GM23248 (cell line): ENCODE results near the gene MANBA.

Experiments
- EZH2 ChIP-seq: fragments of 200-600 bp; sonication (generic); IDR thresholded peaks from 2 replicates; pipeline ENCODE4 v1.6.1; 2018; ENCODE audit warnings: antibody characterized with exemption, mild to moderate bottlenecking; ENCODE audit not compliant: insufficient read depth, poor library complexity, severe bottlenecking
- EZH2phosphoT487 ChIP-seq: fragments of 200-600 bp; sonication (generic); IDR thresholded peaks from 2 replicates; pipeline ENCODE4 v1.6.1; 2018; ENCODE audit warnings: antibody characterized with exemption, moderate library complexity, mild to moderate bottlenecking, low read depth; ENCODE audit not compliant: insufficient read depth

GRCh38 chr4:102783006-102783405 is 22.2 kb upstream of the MANBA start:
- no peak for TF ChIP-seq EZH2
- no peak for TF ChIP-seq EZH2phosphoT487
